ENCODE measurements around the gene ZDHHC24. TPM values are rescaled to one million over a fixed set of nuclear protein-coding genes. Genes with fewer than 3 reads are reported as not detected.

Gene ZDHHC24
- total and polyA plus RNA-seq, 2 donors from 2014 or later, result 13.2 to 18.7 TPM

- Histone ChIP-seq H3K4me3 (ENCODE audit: low read length in 3 of 3) (peak within 1 kb of the TSS; percentile 68 to 86 (median 83)), H3K9ac (ENCODE audit: low read length in 3 of 3) (peak within 1 kb of the TSS; percentile 73 to 96 (median 83)), H3K9me3 (ENCODE audit: control insufficient read depth in 2 of 3, insufficient read depth in 1 of 3, low read length in 3 of 3) (no peaks in the 10 kb centered on the region), H3K4me1 (ENCODE audit: control insufficient read depth in 2 of 3, insufficient read depth in 2 of 3, low read depth in 1 of 3, low read length in 3 of 3) (peaks cover 0 to 11% (median 10%) of the 10 kb centered on the region in 3 donors), H3K36me3 (ENCODE audit: control insufficient read depth in 2 of 3, insufficient read depth in 3 of 3, low read length in 3 of 3) (no peaks in the 10 kb centered on the region), H3K27me3 (ENCODE audit: control insufficient read depth, insufficient read depth, low read length) (no peaks in the 10 kb centered on the region), H3K27ac (ENCODE audit: low read depth in 2 of 2, low read length in 2 of 2) (peak within 1 kb of the TSS; percentile 71 to 72)
- no peak for TF ChIP-seq CTCF (IDR thresholded peaks at IDR 0.05; ENCODE audit: borderline replicate concordance, extremely low read depth, insufficient read depth)
- FAIRE-seq (no peak), DNase-seq (peak; percentile 96 to 99 (median 98))
- intact Hi-C loops (cut with DNase I), result no loop called here
Measured at GRCh38 chr11:66480117-66480938, 65.5 kb downstream of the ZDHHC24 start, which contains the start of gene DPP3. DPP3 (plus strand) TSS chr11:66480434; CDS start chr11:66482201, 1,767 bp downstream.

- DNase-seq (peak; percentile 33 to 85 (median 60)), FAIRE-seq (no peak)
- H3K9ac ChIP-seq (ENCODE audit: low read length in 3 of 3), result peak overlapping the region; percentile 67 to 96 (median 83)
- no peaks in the 10 kb centered on the region for H3K36me3 ChIP-seq (ENCODE audit: control insufficient read depth in 2 of 3, insufficient read depth in 3 of 3, low read length in 3 of 3)
- peak overlapping the region; percentile 71 to 72 for H3K27ac ChIP-seq (ENCODE audit: low read depth in 2 of 2, low read length in 2 of 2)
- no peaks in the 10 kb centered on the region for H3K27me3 ChIP-seq (ENCODE audit: control insufficient read depth, insufficient read depth, low read length)
- H3K9me3 ChIP-seq (ENCODE audit: control insufficient read depth in 2 of 3, insufficient read depth in 1 of 3, low read length in 3 of 3), result no peaks in the 10 kb centered on the region
- no peak for TF ChIP-seq CTCF (IDR thresholded peaks at IDR 0.05; ENCODE audit: borderline replicate concordance, extremely low read depth, insufficient read depth)
- peaks cover 0 to 11% (median 10%) of the 10 kb centered on the region in 3 donors for H3K4me1 ChIP-seq (ENCODE audit: control insufficient read depth in 2 of 3, insufficient read depth in 2 of 3, low read depth in 1 of 3, low read length in 3 of 3)
- intact Hi-C loops (cut with DNase I), result no loop called here
- peak overlapping the region; percentile 68 to 83 (median 81) for H3K4me3 ChIP-seq (ENCODE audit: low read length in 3 of 3)
Measured at GRCh38 chr11:66479394-66480116, 66.3 kb downstream of the ZDHHC24 start.

- Histone ChIP-seq H3K36me3 (ENCODE audit: control insufficient read depth in 2 of 3, insufficient read depth in 3 of 3, low read length in 3 of 3) (peaks cover 0 to 6% (median 3%) of the 10 kb centered on the region in 3 donors), H3K9ac (ENCODE audit: low read length in 3 of 3) (peak overlapping the region; percentile 67 to 96 (median 83)), H3K4me3 (ENCODE audit: low read length in 3 of 3) (peak overlapping the region; percentile 68 to 83 (median 81)), H3K27ac (ENCODE audit: low read depth in 2 of 2, low read length in 2 of 2) (peak overlapping the region in 1 of 2 donors; percentile 71), H3K27me3 (ENCODE audit: control insufficient read depth, insufficient read depth, low read length) (no peaks in the 10 kb centered on the region), H3K9me3 (ENCODE audit: control insufficient read depth in 2 of 3, insufficient read depth in 1 of 3, low read length in 3 of 3) (no peaks in the 10 kb centered on the region), H3K4me1 (ENCODE audit: control insufficient read depth in 2 of 3, insufficient read depth in 2 of 3, low read depth in 1 of 3, low read length in 3 of 3) (peaks cover 0 to 10% (median 9%) of the 10 kb centered on the region in 3 donors)
- intact Hi-C loops (cut with DNase I), result no loop called here
- peak; percentile 70 for TF ChIP-seq CTCF (IDR thresholded peaks at IDR 0.05; ENCODE audit: borderline replicate concordance, extremely low read depth, insufficient read depth)
- DNase-seq (peak in 4 of 5 donors; percentile 31 to 45 (median 36)), FAIRE-seq (no peak)
Measured at GRCh38 chr11:66478729-66479393, 67.0 kb downstream of the ZDHHC24 start.

Data from kidney (tissue), 14 donors.